Hepatocyte (in vitro differentiated cells): Measurements from ENCODE around the gene APBB1IP.

Source experiments
- CTCF ChIP-seq: fragments of 200-600 bp; sonication (generic); IDR thresholded peaks from 2 replicates; pipeline ENCODE4 v1.5.1; 2016; ENCODE audit warnings: antibody characterized with exemption, mild to moderate bottlenecking; ENCODE audit not compliant: poor library complexity
- EZH2 ChIP-seq: fragments of 200-600 bp; sonication (generic); IDR thresholded peaks from 2 replicates; pipeline ENCODE4 v1.6.1; 2016; ENCODE audit warnings: antibody characterized with exemption, mild to moderate bottlenecking, borderline replicate concordance
- EZH2phosphoT487 ChIP-seq: fragments of 200-600 bp; sonication (generic); IDR thresholded peaks from one replicate; pipeline ENCODE4 v1.6.1; 2018; ENCODE audit warnings: antibody characterized with exemption, mild to moderate bottlenecking, low read depth, moderate library complexity; ENCODE audit not compliant: unreplicated experiment, severe bottlenecking

GRCh38 chr10:26505491-26505890, 67.3 kb downstream of the APBB1IP start:
- TF ChIP-seq EZH2, result no peak
- TF ChIP-seq CTCF, result no peak
- no peak for TF ChIP-seq EZH2phosphoT487
